ENCODE results near the gene ANKRD33.
"Not testable (repeated sequence)": the region's sequence is repeated elsewhere in the genome, so short reads cannot be mapped to it uniquely, and the experiment has no call there.

Gene ANKRD33

DNA sequence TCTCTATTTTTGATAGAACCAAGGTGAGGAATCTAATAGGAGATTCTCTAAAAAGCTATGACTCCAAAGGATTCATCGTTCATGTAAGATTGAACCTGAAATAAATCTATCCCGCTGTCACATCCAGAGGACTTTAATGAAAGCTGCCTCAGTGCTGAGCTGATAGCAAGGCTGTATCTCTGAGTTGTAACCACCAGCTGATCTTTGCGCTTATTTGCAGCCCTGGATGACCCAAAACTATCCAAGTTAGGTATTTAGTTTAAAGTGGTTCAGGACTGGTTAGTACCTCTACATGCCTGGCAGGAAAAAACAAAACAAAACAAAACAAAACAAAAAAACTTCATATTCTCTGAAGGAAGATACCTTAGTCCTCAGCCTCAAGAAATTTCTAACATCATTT is 8.8 kb upstream of the ANKRD33 start:
- DNase-seq (ENCODE audit: low read depth in 2 of 2), result no peak

DNA sequence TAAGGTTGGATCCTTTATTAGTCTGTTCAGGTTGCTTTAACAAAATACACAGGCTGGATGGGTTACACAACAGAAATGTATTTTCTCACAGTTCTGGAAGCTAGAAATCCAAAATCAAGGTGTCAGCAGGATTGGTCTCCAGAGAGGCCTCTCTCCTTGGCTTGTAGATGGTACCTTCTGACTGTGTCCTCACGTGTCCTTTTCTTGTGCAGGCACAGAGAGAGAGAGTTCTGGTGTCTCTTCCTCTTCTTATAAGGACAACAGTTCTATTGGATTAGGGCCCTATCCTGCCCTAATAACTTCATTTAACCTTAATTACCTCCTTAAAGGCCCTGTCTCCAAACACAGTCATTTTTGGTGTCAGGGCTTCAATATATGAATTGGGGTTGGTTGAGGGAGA is 4.6 kb upstream of the ANKRD33 start:
- no peak for DNase-seq (ENCODE audit: low read depth in 2 of 2)

DNA sequence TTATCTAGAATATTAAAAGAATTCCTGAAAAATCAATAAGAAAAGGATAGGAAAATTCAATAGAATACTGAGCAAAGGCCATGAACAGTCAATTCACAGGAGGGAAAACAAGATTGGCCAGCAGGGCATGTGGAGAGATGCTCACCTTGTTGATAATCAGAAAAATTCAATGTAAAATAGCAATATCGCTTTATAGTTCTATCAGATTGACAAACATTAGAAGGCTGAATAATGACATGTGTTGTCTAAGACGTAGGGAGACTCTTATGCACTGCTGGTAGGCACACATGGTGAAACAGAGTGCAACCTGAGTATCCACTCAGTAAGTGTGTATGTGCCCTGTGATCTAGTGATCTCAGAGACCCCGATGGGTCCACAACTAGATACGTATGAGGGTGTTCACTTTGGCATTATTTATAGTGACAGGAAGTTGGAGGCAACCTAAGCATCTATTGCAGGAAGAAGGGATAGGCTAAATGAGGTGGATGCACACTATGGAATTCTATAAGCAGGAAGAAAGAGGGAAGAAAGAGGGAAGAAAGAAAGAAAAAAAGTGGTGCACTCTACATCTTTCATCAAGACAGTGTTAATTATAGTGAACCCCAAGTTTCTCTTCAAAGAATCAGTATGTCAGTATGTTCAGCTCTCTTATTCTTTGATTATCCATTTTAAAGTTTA is 3.8 kb upstream of the ANKRD33 start:
- DNase-seq (ENCODE audit: low read depth in 2 of 2), result no peak

DNA sequence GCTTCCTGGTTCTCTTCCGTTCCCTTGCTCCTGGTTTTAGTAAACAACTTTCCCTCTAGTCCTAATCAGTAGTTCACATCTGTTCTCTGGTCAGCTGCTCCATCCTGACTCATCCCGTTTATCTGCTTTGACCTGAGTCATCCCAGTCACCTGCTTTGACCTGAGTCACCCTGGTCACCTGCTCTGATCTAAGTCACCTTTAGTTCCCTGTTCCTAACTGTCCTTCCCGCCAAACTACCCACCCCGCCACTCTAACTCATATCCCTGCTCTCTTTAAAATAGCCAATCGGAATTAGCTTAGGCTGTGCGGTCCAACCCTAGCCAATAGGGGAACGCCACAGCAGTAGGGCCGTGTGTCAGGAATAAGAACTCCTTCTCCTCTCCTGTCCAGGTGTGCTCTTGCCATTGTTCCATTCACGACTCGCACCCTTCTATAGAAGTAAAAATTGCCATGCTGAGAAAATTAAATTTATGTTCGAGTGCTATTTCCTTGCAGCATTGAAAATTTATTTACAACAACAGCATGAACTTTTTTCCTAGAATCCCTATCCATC is 3.1 kb upstream of the ANKRD33 start:
- DNase-seq (ENCODE audit: low read depth in 2 of 2), result no peak

DNA sequence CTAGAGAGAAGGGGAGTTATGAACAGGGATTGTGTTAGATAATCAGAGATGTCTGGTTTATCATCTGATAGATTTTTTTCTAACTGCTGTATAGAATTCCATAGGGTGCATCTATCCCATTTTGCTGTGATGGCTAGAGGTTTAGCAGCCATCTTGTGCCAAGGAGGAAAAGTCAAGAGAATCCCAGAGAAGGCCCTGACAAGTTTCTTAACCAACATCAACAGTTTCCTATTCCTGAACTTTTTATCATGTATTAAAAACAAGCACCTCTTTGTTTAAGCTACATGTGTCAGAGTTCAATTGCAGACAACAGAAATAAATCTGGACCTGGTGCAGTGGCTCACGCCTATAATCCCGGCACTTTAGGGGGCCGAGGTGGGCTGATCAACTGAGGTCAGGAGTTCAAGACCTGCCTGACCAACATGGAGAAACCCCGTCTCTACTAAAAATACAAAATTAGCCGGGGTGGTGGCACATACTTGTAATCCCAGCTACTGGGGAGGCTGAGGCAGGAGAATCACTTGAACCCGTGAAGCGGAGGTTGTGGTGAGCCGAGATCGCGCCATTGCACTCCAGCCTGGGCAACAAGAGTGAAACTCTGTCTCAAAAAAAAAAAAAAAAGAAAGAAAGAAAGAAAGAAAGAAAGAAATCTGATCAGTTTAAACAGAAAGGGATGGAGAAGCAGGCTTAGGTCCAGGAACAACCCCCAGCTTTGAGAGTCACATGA is 2.4 kb upstream of the ANKRD33 start:
- DNase-seq (ENCODE audit: low read depth in 2 of 2), result not testable (repeated sequence)

DNA sequence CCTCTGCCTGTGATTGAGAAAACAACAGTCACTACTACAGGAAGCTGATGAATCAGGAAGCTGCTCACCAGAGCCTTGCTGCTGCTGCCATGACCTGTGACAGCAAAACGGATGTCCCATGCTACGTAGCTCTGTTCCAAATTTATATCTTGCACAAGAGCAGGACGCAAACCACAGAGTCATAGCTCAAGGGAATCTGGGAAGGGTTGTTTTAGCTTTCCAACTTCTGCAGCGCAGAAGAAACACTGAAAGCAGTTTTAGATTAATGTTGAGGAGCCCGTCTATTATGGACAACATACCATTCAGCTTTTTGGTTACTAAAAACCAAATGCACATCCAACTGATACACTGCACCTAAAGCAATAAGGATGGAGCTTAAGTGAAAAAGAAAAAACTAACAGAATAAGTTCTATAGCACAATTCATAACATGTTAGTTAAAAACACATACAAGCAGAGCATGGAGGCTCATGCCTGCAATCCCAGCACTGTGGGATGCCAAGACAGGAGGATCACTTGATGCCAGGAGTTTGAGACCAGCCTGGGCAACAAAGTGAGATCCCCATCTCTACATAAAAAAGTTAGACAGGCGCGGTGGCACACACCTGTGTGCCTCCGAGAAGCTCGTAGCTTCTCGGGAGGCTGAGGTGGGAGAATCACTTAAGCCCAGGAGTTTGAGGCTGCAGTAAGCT is 1.7 kb upstream of the ANKRD33 start:
- DNase-seq (ENCODE audit: low read depth in 2 of 2), result peak in 1 of 2 donors; percentile 11

DNA sequence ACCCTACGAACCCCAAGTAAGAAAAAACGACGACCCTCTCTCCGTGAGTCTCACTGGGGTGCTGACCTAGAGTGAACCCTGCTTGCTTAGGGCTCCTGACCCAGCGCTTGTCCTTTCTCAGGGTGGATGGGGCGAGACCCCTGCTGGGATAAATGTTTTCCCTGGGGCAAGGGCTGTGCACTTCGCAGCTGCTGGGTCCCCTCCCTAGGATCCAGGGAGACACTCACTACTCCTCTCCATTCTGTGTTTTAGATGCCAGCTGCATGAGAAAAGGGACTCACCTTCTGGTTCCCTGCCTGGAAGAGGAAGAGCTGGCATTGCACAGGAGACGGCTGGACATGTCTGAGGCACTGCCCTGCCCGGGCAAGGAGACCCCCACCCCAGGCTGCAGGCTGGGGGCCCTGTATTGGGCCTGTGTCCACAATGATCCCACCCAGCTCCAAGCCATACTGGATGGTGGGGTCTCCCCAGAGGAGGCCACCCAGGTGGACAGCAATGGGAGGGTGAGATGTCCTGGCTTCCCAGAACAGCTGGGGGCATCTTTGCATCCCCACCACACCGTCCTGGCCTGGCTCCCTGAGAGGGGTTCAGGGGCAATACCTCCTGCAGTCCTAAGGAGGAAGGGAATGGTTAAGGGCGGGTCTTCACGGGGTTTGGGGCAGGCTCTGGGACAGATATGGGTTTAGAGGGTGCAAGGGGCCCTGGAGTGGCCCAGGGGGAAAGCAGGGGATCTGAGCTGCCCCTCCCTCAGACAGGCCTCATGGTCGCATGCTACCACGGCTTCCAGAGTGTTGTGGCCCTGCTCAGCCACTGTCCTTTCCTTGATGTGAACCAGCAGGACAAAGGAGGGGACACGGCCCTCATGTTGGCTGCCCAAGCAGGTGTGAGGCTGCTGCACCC is 663 bp downstream of the ANKRD33 start:
- DNase-seq (ENCODE audit: low read depth in 2 of 2), result no peak

DNA sequence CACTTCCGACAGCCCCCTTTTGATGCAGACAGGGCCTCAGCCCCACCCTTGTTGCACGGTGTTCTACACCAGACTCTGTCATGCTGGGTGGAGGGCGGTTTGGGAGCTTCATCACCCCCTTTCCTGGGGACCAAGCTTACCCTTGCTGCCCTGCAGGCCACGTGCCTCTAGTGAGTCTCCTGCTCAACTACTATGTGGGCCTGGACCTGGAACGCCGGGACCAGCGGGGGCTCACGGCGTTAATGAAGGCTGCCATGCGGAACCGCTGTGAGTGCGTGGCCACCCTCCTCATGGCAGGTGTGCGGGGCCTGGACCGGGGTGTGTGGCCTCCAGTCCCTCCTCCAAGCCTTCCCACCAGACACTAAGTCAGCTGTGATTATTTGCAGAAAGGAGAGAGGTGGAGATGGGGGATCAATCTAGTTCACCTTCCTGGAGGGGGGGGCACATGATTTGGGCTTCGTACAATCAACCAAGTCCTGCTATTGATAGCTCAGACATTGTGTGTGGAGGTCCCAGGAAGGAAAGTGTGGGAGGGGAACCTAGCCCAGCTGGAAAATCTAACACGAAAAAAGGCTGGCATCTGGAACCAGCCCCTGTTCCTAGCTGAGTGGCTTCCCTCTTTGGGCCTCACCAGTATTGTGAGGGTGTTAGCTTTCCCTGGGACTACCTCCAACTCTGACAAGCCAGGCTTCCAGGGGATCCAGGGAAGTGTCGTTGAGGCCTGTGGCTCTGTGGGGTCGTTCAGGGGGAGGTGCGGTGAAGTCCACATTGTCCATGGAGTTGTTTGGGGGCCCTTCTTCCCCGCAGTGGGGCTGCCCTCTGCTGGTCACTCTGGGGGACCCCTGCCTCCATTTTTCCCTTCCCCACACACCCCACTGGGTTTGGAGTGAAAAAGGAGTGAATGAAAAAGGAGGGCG is 1.6 kb downstream of the ANKRD33 start:
- no peak for DNase-seq (ENCODE audit: low read depth in 2 of 2)

DNA sequence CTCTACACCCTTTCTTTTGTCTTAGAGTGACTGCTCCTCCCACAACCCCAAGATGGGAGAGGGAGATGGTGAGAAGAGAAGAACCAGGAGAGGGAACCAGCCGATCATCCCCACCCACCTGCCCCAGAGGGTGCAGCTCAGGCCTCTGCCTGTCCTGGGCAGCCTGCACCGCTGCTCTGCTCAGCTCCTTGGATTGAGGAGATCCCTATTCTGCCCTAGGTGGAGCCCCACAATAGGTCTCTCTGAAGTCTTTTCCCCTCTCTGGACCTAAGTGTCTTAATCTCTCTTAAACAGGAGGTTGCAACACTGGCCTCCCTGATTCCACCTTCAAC is 2.2 kb downstream of the ANKRD33 start:
- DNase-seq (ENCODE audit: low read depth in 2 of 2), result no peak

DNA sequence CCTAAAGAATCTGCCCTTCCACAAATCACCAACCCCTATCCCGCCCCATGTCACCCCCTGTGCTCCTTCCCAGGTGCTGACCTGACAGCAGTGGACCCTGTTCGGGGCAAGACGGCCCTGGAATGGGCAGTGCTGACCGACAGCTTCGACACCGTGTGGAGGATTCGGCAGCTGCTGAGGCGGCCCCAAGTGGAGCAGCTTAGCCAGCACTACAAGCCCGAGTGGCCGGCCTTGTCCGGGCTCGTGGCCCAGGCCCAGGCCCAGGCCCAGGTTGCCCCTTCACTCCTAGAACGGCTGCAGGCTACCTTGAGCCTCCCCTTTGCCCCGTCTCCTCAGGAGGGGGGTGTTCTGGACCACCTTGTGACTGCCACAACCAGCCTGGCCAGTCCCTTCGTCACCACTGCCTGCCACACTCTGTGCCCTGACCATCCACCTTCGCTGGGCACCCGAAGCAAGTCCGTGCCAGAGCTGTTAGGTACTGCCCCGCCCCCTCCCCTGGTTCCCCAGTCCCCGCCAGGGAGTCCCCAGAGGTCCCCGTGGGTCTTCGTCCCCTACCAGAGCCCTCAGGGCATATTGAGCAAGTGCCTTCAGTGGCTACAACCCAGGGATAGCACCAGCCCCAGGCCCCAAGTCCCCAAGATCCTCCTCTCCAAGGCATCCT is 2.7 kb downstream of the ANKRD33 start:
- DNase-seq (ENCODE audit: low read depth in 2 of 2), result no peak

DNA sequence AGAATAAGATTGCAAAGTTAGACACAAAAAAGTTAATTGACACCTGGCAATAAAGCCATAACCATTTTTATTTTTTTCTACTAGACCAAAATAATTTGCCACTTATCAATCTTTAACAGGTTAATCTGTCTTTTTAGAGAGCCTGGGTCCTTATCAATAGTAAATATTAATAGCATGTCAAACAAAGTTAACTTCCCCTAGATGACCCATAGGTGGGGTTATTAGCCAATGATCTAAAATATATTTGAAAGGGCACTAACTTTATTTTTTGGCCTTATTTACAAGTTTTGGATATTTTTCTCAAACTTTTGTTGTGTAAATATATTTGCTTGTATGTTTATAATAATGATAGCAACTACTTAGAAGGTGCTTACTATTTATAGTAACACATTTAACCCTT is 3.9 kb downstream of the ANKRD33 start:
- no peak for DNase-seq (ENCODE audit: low read depth in 2 of 2)

DNA sequence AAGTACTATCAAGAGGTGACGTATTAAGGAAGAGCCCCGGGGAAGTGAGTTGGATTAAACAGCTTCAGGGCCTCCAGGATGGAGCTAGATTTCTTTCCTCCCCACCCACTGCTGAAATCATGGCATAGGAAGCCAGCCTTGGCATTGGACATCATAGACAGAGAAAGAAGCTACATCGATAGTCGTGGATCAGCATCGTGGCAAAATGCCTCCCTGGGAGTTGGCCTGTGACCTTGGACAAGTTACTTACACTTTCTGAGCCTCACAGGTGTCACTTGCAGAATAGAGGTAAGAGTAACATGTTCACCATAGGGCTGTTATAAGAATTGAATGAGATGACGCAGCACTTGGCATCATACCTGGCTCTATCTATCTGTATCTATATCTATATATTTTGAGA is 5.9 kb downstream of the ANKRD33 start:
- DNase-seq (ENCODE audit: low read depth in 2 of 2), result no peak

DNA sequence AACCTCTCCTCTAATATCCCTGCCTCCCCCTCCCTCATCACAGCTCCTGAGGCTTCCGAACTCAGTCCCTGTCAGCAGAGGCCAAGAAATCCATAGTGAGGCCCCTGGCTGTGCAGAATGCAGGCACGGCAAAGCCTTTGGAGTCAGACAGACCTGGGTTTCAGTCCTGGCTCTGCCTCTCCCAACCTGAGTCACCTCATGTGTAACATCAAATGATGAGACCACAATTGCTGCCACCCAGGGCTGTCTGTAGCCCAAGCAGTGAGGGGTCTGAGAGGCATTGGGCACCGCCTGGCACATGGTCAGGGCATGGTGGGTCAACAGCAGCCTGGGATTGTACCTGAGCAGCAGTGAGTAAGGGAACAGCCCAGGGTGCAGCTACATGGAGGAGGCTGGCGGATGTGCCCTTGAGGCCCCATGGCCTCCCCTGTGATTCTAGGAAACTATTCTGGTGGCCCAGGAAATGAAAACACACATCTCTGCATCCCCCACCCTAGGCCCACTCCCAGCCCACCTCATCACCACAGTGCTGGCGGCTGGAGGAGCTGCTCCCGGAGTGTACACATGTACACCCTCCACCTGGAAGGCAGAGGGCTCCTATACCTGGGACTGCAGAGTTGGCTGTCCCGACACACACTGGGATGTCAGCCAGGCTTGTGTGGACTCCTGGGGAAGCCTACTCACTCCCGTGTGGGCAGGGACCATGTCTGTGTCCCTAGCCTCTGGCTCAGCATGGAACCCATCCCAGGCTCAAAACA is 7.7 kb downstream of the ANKRD33 start:
- no peak for DNase-seq (ENCODE audit: low read depth in 2 of 2)

DNA sequence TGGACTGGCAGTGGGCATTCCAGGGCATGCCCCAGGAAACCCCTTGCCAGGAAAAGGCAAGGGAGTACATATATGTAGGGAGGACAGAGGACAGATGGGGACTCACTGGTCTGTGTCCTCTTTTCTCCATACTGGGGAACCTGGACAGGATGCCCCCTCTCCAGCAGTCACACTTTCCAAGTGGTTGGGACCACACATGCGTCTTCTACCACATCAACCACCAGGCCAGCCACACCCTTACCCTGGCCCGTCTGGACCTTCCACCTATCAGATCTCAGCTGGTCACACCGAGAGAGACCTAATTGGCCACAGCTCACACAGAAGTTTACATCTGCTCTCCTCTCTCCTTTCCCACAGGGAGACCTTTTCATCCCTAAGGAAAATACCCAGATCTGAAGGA is 8.3 kb downstream of the ANKRD33 start:
- DNase-seq (ENCODE audit: low read depth in 2 of 2), result no peak

DNA sequence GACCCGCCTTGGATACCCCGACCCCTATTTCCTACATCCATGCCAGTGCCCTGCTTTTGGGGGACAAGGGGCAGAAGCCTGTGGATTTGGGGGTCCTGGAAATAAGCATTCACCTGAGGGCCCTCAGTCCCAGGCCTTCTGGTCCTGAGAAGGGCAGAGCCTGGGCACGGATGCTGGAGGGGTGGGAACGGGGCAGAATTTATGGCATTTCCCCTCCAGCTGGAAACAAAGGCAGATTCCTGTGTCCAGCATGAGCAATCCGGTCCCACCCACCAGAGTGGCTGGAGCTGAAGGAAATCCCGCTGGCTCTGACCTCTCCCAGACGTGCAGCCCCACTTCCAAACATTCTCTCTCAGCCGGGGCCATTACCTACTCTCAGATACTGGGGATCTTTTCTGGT is 9.3 kb downstream of the ANKRD33 start:
- DNase-seq (ENCODE audit: low read depth in 2 of 2), result no peak

DNA sequence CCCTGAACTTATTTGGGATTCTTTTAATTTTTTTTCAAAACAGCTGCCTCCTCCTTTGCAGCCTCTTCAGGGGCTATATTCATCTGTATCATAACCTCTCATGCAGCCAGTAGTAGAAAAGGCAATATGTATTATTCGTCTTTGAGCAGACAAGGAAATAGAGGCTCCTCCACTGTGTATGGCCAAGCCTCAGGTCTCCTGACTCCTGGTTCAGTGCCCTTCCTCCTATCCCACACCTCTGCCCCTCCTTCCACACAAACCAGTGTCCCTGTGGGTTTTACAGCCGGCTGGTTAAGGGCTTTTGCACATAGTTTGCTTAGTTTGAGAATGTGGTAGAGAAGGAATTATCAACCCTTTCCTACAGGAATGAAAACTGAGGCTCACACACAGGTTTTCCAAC is 10.6 kb downstream of the ANKRD33 start:
- no peak for DNase-seq (ENCODE audit: low read depth in 2 of 2)

DNA sequence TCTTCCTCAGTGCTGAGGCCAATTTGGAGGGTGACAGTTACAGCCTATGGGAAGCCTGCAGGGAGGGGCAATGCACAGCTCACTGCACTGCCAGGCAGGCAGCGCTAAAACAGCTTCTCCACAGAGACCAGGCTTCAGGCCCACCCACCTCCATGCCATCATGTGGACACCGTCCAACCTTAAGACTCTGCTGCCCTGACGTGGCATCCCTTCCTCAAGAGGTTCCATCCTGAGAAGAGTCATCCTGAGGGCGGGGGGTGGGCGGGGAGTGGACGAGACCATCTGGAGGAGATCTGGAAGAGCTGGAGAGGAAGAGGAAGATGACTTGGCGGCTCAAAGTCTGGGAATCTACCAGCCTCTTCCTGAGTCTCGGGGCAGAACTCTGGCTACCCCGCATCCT is 11.0 kb downstream of the ANKRD33 start:
- no peak for DNase-seq (ENCODE audit: low read depth in 2 of 2)

DNA sequence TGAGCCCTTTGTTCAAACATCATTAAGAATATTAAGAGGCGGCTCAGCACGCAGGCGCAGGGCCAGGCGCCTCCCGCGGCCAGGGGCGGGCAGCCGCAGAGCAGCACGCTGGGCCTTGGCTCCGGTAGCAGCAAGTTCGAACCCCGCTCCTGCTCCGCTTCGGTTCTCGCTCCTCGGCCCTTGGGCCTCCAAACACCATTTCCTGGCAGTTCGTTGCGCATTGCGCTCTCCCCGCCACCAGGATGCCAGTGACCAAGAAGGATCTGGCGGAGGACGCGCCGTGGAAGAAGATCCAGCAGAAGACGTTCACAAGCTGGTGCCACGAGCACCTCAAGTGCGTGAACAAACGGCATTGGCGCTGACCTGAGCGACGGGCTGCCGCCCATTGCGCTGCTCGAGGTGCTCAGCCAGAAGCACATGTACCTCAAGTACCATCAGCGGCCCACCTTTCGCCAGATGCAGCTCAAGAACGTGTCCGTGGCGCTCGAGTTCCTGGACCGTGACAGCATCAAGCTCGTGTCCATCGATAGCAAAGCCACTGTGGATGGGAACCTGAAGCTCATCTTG is 12.5 kb downstream of the ANKRD33 start:
- no peak for DNase-seq (ENCODE audit: low read depth in 2 of 2)

DNA sequence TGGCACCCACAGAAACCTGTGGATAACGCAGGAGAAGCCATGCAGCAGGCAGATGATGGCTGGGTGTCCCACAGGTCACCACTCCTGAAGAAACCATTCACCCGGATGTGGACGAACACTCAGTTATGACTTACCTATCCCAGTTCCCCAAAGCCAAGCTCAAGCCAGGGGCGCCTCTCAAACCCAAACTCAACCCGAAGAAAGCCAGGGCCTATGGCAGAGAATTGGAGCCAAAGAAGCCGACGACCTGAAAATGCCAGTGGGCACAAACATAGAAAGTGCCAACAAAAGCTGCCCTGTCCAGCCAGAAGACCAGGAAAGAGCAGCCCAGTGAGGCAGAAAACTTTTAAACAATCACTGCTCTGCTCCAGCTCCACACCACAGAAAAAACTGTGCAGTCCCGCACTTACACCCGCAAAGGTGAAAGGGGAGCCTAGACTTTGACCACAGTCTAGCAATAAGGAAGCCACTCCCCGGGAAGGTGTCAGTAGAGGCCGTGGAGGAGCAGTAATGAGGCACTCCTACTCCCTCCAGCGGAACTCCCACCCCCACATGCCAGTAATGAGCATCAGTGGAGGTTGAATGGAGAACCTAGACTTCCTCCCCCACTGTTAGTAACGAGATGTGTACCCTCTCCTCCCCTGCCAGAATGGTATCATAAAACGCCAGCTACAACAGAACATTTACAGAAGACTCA is 13.4 kb downstream of the ANKRD33 start:
- DNase-seq (ENCODE audit: low read depth in 2 of 2), result no peak
